HG03064 (cell line): ENCODE results near the gene USP13.

Experiments used
- ATAC-seq: cut with Tn5 transposase; IDR thresholded peaks from one replicate; pipeline ENCODE4 v1.9.1; 2021; ENCODE audit warnings: low read depth; ENCODE audit not compliant: unreplicated experiment

Gene USP13

DNA sequence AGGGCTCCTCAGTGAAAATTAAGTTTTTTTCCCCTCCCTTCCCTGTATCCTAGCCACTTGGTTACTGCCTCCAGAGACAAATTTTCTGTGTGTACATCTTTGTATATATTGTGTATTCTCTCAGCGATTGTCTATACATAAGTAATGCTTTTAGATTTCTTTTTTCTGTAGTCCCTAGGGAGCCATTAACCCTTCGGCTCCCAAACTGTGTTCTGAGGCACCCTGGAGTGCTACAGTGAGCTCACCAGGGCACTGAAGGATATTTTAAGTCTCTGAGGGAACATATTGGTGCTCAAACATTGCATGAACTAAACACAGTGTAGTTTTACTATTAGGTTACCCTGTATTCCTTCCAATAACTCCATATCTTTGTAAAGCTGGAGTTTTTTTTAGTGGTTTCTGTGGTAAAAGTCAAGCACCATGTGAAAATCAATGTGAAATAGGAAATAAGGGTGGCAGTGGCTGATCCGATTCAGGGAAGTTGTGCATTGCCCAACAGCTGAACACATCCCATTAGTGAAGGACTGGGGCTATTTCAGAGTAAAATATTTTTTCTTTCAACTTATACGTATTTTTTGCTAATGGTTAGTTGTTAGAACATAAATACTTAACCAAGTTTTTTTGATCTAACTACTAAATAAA is 43.0 kb downstream of the USP13 start:
- ATAC-seq: no peak

DNA sequence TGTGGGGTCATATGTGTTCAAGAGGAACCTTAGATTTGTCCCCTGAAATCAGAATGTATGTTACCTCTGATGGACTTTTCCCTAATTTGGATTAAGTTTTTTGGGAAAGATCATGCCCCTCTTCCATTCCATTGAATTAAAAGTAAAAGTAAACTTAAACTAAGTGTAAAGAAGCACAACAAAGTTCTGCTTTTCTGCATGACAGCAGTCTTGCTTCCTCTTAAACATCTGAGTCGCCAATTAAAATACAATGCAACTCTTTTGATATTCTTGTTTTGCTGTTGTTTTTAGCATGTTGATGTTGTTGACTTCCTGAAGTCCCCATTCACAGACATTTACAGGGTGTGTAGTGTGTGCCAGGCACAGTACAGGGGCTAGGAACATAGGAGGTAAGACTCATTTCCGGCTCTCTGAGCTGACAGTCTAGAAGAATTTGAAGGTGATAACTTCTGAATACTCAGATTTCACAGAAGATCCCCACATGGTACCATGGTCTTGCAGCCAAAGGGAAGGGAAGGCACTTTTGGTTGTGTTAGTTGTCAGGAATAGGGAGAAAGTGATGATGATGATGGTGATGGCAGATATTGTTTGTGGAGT is 45.0 kb downstream of the USP13 start:
- ATAC-seq: no peak

DNA sequence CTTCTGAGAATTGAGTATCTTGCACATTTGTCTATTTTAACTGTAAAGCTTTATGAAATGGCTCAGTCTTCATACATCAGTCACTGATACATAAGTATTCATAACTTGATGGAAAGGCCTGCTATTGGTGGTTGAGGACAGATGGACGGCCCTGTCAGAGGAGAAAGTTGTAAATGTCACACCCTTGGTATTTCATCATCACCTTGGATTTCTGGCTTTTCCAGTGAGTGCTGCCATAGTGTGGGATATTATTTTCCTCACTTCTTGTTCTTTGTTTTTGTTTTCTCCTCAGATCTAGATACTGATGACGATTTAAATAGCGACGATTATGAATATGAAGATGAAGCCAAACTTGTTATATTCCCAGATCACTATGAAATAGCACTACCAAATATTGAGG is 47.9 kb downstream of the USP13 start:
- no peak for ATAC-seq

DNA sequence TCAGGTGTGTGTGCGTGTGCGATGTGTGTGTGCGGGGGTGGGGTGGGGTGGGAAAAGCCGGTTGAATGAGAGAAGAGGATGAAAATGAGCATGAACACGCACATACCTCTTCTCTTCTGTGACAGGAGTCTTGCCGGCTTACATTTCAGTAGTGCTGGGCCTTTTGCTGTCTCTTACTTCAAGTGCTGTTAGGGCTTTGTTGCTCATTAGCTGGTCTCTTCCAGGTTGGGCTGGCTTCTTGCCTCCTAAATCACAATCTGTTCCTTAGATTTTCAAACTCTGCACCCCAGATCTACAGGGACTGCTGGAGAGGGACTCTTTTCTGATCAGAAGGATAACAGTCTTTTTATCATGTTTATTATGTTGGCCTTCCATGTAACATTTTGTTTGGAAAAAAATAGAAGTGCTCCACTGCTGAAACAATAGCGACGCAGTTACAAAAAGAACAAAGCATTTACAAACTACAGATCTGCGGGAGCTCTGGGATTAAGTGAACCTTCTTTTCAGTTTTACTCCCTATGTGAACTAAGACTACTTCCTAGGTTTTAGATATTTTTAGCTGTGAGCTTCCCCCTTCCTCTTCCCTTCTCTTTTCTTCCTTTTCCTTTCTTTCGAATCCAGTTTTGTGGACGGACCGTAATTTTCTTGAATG is 48.5 kb downstream of the USP13 start:
- ATAC-seq: no peak

DNA sequence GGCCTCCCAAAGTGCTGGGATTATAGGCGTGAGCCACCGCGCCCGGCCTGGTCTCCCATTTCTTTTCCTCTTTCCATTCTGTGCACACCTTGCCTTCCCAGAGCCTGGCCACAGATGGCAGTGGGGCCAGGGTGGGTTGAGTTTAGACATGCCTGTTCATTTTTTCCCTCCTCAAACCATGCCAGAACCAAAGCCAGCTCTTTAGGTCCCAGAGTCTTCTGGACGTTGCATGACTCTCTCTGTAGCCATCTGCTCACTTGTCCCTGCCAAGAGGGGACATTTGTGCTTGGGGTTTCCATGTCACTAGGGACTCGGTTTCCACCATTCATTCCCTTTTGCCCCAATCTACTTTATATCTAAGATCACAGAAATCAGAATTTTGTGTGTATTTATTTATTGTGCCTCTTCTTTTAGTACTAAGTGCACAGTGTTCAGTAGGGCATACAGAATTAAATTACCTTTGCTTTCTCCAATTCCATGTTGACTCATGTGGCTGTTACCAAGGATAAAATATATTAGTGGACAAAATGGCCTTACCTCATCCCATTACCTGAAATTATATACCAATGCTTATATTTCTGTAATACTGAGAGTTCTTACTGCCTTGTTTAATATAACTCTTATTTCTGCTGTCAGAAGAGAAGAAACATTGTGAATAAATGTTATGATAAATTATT is 49.6 kb downstream of the USP13 start:
- ATAC-seq: no peak

DNA sequence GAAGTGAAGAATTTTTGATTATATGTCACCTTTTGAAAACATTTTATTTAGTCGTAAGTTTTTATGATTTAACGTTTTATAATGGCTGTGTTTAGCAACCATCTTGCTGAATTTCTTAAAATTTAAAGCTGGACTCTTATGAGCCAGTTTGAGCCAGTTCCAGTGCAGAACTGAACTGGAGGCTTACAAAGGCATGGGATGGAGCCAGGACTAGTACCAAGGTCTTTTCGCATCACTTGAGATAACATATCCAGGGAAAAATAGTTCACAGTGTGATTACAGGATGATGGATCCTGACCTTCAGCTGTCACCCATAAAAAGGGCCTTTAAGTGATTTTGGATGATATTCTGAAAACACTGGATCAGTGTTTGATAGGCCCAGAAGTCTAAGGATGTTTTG is 51.0 kb downstream of the USP13 start:
- ATAC-seq: no peak

- ATAC-seq: no peak
These were observed 53.4 kb downstream of the USP13 start for GRCh38 chr3:179706233-179706632.

- no peak for ATAC-seq
These were observed 57.2 kb downstream of the USP13 start for GRCh38 chr3:179710079-179710478.

DNA sequence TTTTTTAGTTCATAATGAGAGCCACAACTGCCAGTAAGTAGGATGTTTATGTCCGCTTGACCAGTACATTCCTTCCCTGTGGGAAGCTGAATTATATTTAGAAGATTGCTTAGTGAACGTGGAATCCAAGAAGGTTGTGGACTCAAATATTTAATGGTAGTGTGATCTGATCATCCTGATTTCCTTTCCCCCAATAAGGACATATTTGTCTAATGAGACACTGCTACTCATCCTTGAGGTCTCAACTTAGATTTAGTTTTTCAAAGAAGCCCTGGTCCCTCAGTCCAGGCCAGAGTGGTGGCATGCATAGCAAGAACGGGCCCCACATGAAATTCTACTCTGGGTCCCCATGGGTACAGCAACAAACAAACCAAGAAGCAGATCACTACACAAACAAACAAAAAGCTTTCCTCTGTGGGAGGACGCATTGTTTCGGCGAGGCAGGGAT is 60.8 kb downstream of the USP13 start:
- no peak for ATAC-seq

- ATAC-seq: no peak
These were observed 62.7 kb downstream of the USP13 start for GRCh38 chr3:179715582-179715981.

- ATAC-seq: no peak
These were observed 63.4 kb downstream of the USP13 start for GRCh38 chr3:179716226-179716625.

DNA sequence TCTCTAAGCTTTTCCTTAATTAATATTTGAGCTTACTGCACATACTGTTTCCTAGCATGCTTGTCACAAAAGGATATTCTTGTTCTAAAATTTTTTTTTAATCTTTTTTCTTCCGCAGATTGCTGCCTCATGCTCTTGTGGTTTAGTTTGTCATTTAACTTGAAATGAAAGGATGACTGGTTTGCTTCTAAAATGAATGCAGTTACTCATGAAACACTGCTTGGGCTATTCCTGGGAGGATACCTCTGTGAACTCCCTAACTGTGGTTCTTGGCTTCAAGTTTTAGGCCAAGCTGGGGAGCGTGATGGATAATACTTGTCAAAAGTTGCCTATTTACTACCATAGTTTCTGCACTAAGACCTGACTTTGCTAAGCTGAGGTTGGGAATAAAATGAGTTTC is 64.0 kb downstream of the USP13 start:
- no peak for ATAC-seq

- no peak for ATAC-seq
These were observed 64.4 kb downstream of the USP13 start for GRCh38 chr3:179717219-179717618.

DNA sequence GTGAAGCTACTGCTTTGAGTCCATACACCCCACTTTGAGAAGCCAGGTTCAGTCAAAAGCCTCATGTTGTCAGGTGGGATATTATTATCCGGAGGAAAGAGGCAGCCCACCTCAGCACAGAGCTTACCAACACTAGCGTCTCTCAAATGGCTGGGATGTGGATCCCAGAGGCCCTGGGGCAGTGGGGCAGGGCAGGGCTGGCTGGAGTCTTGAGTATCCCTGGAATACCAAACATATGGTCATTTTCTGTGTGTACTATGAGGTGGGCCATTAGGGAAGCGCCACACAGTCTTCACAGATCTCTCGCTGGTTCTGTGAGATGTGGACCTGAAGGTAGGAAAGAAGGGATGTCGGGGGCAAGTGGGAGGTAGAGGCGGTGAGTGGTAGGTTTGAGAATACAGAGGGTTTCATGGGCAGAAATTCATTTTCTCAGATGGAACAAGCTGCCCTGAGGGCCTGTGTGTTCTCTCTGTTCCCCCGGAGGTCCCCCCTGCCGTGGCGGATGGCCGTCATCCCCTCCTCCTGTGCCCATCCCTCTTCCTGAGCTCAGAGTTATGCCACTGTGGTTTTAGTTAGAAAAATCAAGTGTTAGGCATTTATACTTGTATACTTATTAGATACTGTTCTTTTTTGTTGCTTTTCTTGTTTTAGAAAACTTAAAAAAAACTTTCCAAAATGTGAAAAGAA is 66.4 kb downstream of the USP13 start:
- ATAC-seq: no peak

- ATAC-seq: no peak
These were observed 67.4 kb downstream of the USP13 start for GRCh38 chr3:179720196-179720595.

DNA sequence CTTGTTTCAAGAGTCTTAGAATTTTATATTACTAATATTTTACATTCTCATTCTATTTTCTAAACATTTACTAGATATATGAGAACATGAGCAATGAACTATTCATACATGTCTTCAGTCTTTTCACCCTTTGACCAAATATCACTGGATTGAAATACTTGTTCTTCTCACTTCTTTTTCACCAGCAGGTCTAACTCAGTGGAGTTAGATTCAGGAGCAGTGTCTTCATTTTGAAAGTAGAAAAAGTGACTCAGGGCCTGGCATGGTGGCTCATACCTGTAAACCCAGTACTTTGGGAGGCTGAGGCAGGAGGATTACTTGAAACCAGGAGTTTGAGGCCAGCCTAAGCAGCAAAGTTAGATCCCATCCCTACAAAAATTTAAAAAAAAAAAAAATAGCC is 70.8 kb downstream of the USP13 start:
- ATAC-seq: no peak

- no peak for ATAC-seq
These were observed 73.3 kb downstream of the USP13 start for GRCh38 chr3:179726075-179726699.

GRCh38 chr3:179729086-179729485 is 76.2 kb downstream of the USP13 start:
- no peak for ATAC-seq

DNA sequence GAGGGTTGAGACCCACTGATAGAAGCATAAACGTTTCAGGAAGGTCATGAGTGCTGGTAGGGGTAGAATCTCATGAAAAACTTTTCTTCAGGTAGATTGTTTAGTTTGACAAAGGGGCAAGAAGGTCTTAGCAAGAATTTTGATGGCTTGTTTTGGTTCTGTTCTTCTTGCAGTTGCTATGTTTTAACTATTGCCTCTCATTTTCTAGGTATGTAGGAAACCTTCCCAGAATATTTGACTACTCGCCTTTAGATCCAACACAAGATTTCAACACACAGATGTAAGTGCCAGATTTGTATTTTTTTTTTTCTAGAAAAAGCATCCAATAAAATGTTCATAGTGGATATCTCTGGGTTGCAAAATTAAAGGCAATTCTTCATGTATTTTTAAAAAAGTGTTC is 77.1 kb downstream of the USP13 start:
- ATAC-seq: no peak

DNA sequence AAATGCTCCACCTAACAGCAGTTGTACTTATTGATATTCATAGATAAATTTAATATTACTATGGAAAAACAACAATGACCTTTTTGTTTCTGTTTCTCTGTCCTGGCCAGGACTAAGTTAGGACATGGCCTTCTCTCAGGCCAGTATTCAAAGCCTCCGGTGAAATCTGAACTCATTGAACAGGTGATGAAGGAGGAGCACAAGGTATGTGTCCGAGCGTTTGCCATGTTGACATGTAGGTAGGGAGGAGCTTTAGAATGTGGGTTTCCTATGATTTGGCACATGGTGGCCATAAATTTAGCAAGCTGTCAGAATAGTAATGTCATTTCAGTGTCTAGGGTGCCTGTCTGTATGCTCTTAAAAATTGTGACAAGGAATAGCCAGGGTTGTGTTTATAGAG is 77.7 kb downstream of the USP13 start:
- no peak for ATAC-seq

- ATAC-seq: no peak
These were observed 78.7 kb downstream of the USP13 start for GRCh38 chr3:179731544-179731943.
